Measurements from ENCODE around the gene BLCAP. TPM values are rescaled to one million over a fixed set of nuclear protein-coding genes. Genes with fewer than 3 reads are reported as not detected.

The BLCAP gene
- total RNA-seq, 1 experiment from 2014 or later = 24.9 TPM

DNA sequence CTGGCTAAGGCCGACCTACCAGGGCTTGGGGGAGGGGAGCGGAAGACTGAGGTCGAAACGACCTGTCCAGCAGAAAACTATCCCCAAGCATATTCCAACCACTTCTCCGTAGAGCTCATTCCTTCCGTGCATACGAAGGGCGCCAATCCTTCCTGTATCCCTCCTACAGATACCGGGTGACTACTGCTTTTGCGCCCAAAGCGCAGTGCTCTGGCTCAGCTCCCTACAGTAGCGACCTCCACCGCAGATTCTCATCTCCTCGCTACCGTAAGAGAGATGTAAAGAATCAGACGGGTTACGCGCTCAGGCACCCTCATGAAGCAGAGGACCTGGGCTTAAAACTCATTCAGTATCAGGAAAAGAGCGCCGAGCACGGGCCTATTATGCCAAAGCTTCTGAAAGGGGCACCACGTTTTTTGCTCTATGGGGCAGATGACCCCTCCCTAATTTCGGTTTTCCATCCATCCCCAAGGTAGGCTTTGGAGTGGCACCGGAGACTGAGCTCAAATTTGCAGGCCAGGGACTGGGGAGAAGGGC lies 7.2 kb downstream of the BLCAP start:
- in situ Hi-C loops (cut with HindIII; ENCODE audit: low sequenced_read_pairs) = loop anchor here (25.0 kb wide), 1 partner anchor 258 kb away; the partner anchor contains the start of gene GHRH
- peak; percentile 36 for DNase-seq (ENCODE audit: low spot score)

GRCh38 chr20:37519508-37520418 lies 7.9 kb downstream of the BLCAP start:
- in situ Hi-C loops (cut with HindIII; ENCODE audit: low sequenced_read_pairs) = loop anchor here (25.0 kb wide), 1 partner anchor 257 kb away; the partner anchor contains the start of gene GHRH
- peak; percentile 17 for DNase-seq (ENCODE audit: low spot score)

- in situ Hi-C loops (cut with HindIII; ENCODE audit: low sequenced_read_pairs) = loop anchor here (25.0 kb wide), 1 partner anchor 257 kb away; the partner anchor contains the start of gene GHRH
- DNase-seq (ENCODE audit: low spot score) = no peak
Observed at GRCh38 chr20:37518606-37519507, 8.8 kb downstream of the BLCAP start.

DNA sequence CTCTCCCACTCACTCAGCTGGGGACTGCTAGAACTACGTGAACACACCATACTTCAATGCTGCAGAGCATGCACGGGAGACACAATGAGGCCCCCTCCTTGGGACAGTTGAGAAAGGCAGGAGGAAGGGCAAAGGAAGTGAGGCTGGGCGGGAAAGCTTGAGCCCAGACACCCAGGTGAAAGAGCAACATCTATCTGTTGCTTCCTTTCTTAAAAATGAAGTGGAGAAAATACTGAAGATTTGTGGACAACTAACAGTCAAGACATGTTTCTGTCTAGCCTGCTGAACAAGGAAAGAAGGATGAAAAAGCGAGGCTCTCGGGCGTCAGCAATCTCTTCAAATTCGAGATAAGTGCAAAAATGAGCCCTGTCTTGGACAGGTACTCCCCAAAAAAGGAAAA lies 9.6 kb downstream of the BLCAP start:
- in situ Hi-C loops (cut with HindIII; ENCODE audit: low sequenced_read_pairs) = loop anchor here (25.0 kb wide), 1 partner anchor 256 kb away; the partner anchor contains the start of gene GHRH
- DNase-seq (ENCODE audit: low spot score) = no peak

- no peak for DNase-seq (ENCODE audit: low spot score)
- in situ Hi-C loops (cut with HindIII; ENCODE audit: low sequenced_read_pairs) = loop anchor here (25.0 kb wide), 1 partner anchor 255 kb away; the partner anchor contains the start of gene GHRH
Observed at GRCh38 chr20:37516811-37517750, 10.6 kb downstream of the BLCAP start.

GRCh38 chr20:37515876-37516275 lies 11.8 kb downstream of the BLCAP start:
- no peak for DNase-seq (ENCODE audit: low spot score)
- in situ Hi-C loops (cut with HindIII; ENCODE audit: low sequenced_read_pairs) = loop anchor here (25.0 kb wide), 1 partner anchor 254 kb away; the partner anchor contains the start of gene GHRH

DNA sequence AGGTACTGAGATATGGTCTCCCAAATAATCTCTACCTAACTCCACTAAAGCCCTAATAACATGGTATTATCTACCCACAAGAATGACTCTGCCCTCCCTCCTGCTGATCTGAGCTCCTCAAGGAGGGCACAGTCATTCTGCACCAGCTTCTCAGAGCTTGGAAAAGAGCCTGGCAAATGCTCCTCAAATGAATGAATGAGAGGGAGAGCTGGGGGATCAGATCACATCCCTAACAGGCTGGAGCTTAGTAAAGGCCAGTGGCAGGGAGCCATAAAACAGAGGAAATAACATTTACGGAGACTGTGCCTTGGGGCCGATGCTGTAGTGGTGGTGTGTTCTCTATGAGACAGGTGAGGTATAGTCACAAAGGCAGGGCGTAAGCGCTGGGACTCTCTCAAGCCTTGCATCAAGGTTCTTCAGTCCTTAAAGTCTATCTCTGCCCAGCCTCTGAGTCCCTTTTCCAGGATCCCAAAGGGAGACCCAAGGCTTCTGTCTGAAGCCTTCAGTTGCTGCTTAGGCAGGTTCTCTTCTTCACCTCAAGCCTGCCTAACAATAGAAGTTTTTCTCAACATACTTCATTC lies 13.8 kb downstream of the BLCAP start:
- no peak for DNase-seq (ENCODE audit: low spot score)
- in situ Hi-C loops (cut with HindIII; ENCODE audit: low sequenced_read_pairs) = loop anchor here (25.0 kb wide), 1 partner anchor 252 kb away; the partner anchor contains the start of gene GHRH

DNA sequence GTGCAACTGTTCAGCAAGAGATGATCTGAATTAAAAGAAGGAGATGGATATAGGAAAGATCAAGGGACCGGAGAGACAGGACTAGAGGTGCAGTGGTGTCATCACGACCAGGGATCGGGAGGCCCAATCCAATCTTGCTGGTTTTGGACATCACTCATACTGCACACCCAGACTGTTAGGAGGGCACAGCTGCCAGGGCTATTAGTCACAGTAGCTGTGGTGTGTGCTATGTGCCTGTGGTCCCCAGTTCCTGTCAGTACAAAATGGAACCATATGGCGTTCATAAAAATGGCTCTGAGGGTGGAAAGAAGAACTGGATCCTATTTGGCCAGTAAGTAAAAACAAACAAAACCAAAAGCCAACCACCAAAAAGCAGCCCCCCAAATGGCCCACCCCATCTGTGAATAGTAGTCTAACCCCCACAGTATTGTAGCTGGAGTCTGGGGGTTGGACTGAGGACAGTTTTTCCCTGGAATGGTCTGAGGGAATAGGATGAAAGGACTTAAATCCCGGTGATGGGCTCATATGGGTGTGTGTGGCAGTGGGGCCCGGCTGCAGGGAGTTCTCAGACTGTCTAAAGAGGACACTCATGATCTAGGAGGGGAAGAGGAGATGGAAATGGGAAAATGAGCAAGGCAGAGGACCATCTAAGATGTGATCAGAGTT lies 15.9 kb downstream of the BLCAP start:
- DNase-seq (ENCODE audit: low spot score) = no peak
- in situ Hi-C loops (cut with HindIII; ENCODE audit: low sequenced_read_pairs) = loop anchor here (25.0 kb wide), 1 partner anchor 249 kb away; the partner anchor contains the start of gene GHRH

DNA sequence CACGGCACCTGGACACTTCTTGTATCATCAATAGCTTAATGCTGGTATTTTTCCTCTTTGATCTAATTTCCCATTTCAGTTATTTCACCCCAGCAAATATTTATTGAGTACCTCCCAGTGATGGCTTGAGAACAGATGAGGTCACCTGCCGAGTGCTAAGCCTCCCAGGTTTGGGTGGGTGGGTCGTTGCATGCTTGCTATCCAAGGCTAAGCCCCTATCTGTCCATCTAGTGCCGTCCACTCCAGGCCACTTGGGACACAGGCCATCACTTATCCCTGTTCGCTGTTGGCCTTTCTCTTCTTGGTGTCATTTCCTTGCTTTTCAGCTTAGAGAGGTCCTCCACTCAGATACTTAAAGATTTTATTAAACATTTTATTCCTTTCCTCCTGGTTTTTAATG lies 17.4 kb downstream of the BLCAP start:
- DNase-seq (ENCODE audit: low spot score) = no peak
- in situ Hi-C loops (cut with HindIII; ENCODE audit: low sequenced_read_pairs) = loop anchor here (25.0 kb wide), 1 partner anchor 248 kb away; the partner anchor contains the start of gene GHRH

DNA sequence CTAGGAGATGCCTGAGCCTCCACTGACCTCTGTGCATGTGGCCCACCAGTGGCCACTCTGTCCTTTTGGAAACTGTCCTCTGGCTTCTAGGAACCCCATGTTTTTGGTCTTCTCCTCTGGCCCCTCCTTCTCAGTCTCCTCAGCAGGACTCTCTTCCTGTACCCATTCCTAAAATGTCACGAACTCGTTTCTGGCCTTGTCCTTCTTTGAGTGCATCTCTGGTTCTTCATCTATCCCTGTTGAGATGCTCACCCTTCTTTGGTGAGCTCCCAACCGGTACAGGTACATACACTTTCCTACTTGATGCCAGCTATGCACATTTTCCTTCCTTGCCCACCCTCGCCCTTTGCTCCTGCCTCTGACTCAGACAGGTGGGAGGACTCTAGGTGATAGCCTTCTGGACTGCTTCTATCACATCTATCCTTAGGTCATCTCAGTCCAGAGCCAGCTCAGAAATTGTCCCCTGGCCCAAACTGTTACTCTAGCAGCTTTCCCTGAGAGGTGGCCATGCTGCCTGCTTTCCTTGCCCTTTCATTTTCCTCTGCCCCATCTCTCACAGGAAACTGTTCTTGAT lies 21.4 kb downstream of the BLCAP start:
- DNase-seq (ENCODE audit: low spot score) = no peak
- in situ Hi-C loops (cut with HindIII; ENCODE audit: low sequenced_read_pairs) = loop anchor here (25.0 kb wide), 1 partner anchor 244 kb away; the partner anchor contains the start of gene GHRH

GRCh38 chr20:37505263-37506151 lies 22.2 kb downstream of the BLCAP start:
- in situ Hi-C loops (cut with HindIII; ENCODE audit: low sequenced_read_pairs) = loop anchor here (25.0 kb wide), 1 partner anchor 243 kb away; the partner anchor contains the start of gene GHRH
- DNase-seq (ENCODE audit: low spot score) = no peak

DNA sequence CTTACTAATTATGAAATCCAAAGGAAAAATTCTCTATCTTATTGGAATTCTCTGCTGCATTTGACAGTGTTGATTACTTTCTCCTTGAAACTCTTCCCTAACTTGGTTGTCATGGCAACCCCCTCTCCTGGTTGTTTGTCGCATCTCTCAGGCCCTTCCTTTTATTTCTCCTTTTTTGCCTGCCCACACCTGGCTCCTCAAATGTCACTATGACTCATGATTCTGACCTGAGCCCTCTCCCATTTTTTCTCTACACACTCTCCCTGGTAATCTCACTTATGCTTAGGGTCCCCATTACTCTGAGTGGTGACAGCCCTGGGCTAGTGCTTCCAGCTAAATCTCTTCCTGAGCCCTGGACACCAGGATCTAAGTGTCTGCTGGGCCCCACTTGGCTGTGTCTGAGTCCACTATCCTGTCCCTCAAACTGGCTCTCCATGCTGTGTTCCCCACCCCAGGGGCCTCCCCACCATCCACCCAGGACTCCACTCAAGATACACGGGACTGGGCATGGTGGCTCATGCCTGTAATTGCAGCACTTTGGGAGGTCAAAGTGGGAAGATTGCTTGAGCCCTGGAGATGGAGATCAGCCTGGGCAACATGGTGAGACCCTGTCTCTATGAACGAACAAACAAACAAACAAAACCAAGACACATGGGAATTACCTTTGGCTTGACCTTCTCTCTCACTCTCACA lies 23.1 kb downstream of the BLCAP start:
- in situ Hi-C loops (cut with HindIII; ENCODE audit: low sequenced_read_pairs) = loop anchor here (25.0 kb wide), 1 partner anchor 242 kb away; the partner anchor contains the start of gene GHRH
- DNase-seq (ENCODE audit: low spot score) = no peak

- DNase-seq (ENCODE audit: low spot score) = no peak
- in situ Hi-C loops (cut with HindIII; ENCODE audit: low sequenced_read_pairs) = loop anchor here (25.0 kb wide), 1 partner anchor 241 kb away; the partner anchor contains the start of gene GHRH
Observed at GRCh38 chr20:37503256-37503927, 24.3 kb downstream of the BLCAP start.

GRCh38 chr20:37502654-37503053 lies 25.0 kb downstream of the BLCAP start:
- in situ Hi-C loops (cut with HindIII; ENCODE audit: low sequenced_read_pairs) = loop anchor here (25.0 kb wide), 1 partner anchor 240 kb away; the partner anchor contains the start of gene GHRH
- no peak for DNase-seq (ENCODE audit: low spot score)
